Progenitor cell of endocrine pancreas (in vitro differentiated cells): ENCODE measurements around the gene ARHGAP18. TPM values are rescaled to one million over a fixed set of nuclear protein-coding genes. Genes with fewer than 3 reads are reported as not detected.
A peak's percentile ranks its signal among the peaks of the same experiment; 100 is the strongest.

Experiments
- DNase-seq: peaks from one replicate; pipeline ENCODE4 v3.0.0; 2021; ENCODE audit warnings: low spot score; ENCODE audit not compliant: unreplicated experiment
- H3K27ac Mint-ChIP-seq: 2 replicates; pipeline ENCODE4 v1.8.0; 2021; ENCODE audit warnings: mild to moderate bottlenecking, moderate library complexity, mixed read lengths
- H3K27me3 Mint-ChIP-seq: 2 replicates; pipeline ENCODE4 v1.8.0; 2021; ENCODE audit warnings: mixed read lengths
- H3K36me3 Mint-ChIP-seq: 2 replicates; pipeline ENCODE4 v1.8.0; 2022; ENCODE audit warnings: mixed read lengths; ENCODE audit not compliant: insufficient read depth
- H3K4me1 Mint-ChIP-seq: 2 replicates; pipeline ENCODE4 v1.8.0; 2021; ENCODE audit warnings: low read depth, mixed read lengths
- H3K4me3 Mint-ChIP-seq: 2 replicates; pipeline ENCODE4 v1.8.0; 2021; ENCODE audit warnings: low read depth, mild to moderate bottlenecking, moderate library complexity, mixed read lengths
- H3K9me3 Mint-ChIP-seq: 2 replicates; pipeline ENCODE4 v1.8.0; 2021; ENCODE audit warnings: low read depth, mixed read lengths
- CTCF ChIP-seq: fragments of 200-600 bp; sonication (generic); IDR thresholded peaks from one replicate; pipeline ENCODE4 v1.5.0; 2021; ENCODE audit warnings: antibody characterized with exemption, mild to moderate bottlenecking; ENCODE audit not compliant: unreplicated experiment
- total RNA-seq: library from RNA; stranded (reverse); gene quantifications from 2 replicates; pipeline ENCODE4 v1.2.1, GENCODE V29; 2021

ARHGAP18 gene
- total RNA-seq, 1 donor from 2014 or later = 26.9 TPM

DNA sequence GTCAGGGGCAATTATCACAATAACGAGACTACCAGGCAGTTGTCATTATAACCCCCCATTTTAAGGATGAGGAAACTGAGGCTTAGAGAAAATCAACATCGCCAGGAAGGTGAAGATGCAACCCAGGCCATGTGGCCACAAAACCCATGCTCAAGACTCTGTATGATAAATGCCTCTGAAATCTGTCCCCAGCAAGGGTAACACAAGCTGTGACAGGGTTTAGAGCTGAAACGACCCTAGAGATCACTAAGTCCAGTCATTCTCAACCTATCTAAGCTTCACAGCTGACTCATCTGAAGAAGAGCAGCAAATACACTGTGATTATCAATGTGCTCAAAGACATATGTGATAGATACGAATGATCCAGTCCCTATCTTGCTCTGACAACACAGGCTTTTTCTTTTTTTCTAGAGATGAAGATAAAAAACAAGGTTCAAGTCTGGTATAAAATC lies 47.0 kb downstream of the ARHGAP18 start:
- Mint-ChIP-seq H3K27ac (no peak overlapping the region), H3K4me3 (no peak overlapping the region), H3K9me3 (peaks cover 3% of the 10 kb centered on the region), H3K27me3 (no peaks in the 10 kb centered on the region), H3K4me1 (peaks cover 30% of the 10 kb centered on the region), H3K36me3 (peaks cover 4% of the 10 kb centered on the region)
- no peak for TF ChIP-seq CTCF
- DNase-seq = no peak

DNA sequence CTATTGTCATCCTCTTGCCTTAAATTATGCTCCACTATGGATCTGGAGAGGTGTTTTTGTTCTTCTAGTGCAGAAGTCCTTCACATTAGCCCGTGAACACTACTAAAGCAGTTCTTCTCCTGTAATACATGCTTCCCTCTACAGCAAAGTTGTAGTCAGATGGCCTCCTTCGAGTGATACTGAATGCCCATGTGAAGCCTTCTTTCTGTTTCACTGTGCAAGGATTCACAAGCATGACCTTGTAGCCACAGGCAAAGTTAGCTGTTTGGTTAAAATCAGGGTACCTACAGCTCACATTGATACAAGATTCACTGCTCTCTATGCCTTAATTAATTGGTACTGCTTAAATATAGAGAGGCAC lies 47.6 kb downstream of the ARHGAP18 start:
- Mint-ChIP-seq H3K27me3 (no peaks in the 10 kb centered on the region), H3K4me3 (no peak overlapping the region), H3K9me3 (peaks cover 3% of the 10 kb centered on the region), H3K36me3 (peaks cover 4% of the 10 kb centered on the region), H3K4me1 (peaks cover 30% of the 10 kb centered on the region), H3K27ac (no peak overlapping the region)
- no peak for TF ChIP-seq CTCF
- DNase-seq = no peak

DNA sequence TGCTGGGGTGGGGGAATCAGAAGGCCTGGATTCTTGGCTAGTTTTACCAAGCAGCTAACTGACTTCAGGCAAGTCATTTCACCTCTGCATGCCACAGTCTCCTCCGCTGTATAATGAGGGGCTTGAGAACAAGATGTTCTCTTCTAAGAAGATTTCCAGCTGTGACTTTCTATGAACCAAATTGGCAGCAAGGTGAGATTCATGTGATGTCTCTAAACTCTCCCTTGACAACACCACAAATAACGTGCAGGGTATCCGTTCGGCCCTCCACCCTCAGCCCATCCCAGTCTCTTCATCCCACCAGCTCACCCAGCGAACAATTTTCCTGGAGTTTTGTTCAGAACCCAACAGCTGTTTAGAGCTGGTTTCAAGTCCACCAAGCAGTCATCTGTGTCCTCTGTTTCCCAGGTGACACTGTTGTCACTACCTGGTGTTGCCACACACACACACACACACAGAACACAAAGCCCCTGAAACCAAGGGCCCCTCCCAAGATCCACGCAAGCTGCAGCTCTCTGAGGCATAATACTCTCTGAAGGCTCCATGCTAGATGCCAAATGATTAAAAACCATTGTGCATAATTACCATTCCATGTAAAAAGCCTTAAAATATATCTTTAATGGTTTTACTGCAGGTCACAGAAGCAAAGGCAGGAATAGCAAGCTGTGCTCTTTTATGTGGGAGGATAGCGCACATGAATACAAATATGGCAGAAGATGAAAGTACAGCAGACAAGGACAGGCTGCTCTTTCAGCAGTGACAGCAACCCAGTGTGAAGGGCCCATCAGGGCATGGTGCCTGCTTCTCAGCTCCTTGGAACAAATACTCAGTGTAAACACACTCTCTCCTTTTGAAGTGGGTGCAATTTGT lies 48.2 kb downstream of the ARHGAP18 start:
- DNase-seq = no peak
- Mint-ChIP-seq H3K36me3 (peaks cover 4% of the 10 kb centered on the region), H3K27ac (peak overlapping the region; percentile 35), H3K27me3 (no peaks in the 10 kb centered on the region), H3K4me3 (no peak overlapping the region), H3K9me3 (peaks cover 3% of the 10 kb centered on the region), H3K4me1 (peaks cover 30% of the 10 kb centered on the region)
- no peak for TF ChIP-seq CTCF

DNA sequence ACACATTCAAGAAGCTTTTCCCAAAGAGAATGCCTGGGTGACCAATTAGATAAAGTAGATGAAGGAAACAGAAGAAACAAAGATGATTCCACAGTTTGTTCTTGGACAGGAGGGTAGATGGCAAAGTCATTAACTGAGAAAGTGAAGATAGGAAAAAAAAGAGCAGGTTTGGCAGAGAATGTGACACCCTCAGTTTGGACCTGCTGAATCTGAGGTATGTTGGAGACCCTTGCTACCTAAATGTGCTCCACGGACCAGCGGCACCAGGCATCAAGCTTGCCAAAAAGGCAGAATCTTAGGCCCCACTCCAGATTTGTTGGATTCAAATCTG lies 49.7 kb downstream of the ARHGAP18 start:
- Mint-ChIP-seq H3K4me3 (no peak overlapping the region), H3K27ac (no peak overlapping the region), H3K36me3 (peaks cover 7% of the 10 kb centered on the region), H3K9me3 (peaks cover 3% of the 10 kb centered on the region), H3K27me3 (no peaks in the 10 kb centered on the region), H3K4me1 (peaks cover 35% of the 10 kb centered on the region)
- no peak for DNase-seq
- no peak for TF ChIP-seq CTCF

DNA sequence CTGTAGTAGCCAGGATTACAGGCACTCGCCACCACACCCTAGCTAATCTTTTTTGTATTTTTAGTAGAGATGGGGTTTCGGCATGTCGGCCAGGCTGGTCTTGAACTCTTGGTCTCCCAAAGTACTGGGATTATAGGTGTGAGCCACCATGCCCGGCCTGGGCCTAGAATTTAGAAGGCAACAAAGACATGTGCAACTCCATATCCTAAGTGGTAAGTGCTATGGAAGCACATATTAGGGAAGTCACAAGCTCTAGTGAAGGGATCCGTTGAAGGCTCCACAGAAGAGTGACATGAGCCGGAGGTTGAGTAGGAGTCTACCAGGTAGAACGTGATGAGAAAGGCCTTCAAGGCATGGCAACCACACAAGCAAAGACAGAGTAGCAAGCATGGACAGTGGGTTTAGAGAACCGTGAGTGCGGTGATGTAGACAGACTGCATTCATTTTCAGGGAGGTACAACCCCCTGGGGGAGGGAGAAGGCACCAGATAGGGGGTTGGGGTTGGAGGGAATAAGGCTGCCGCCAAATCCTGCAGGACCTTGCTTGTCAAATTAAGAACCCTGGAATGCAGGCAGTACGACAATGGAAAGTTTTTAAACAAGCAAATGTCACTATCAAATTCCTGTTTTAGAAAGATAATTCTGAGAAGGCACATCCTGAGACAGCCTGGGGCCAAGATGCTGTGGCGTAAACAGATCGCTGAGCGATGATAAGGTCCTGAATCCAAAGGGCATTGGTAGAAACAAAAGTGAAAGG lies 50.2 kb downstream of the ARHGAP18 start:
- no peak for TF ChIP-seq CTCF
- Mint-ChIP-seq H3K4me3 (no peak overlapping the region), H3K36me3 (peaks cover 9% of the 10 kb centered on the region), H3K4me1 (peaks cover 33% of the 10 kb centered on the region), H3K27ac (no peak overlapping the region), H3K27me3 (no peaks in the 10 kb centered on the region), H3K9me3 (peaks cover 4% of the 10 kb centered on the region)
- DNase-seq = no peak
